Peyer's patch (tissue), 4 donors: Measurements from ENCODE around the gene SUGCT.
"Not testable (repeated sequence)": the region's sequence is repeated elsewhere in the genome, so short reads cannot be mapped to it uniquely, and the experiment has no call there.

Experiments used
- POLR2A ChIP-seq, 2 donors: fragments of 450-650 bp; IDR thresholded peaks; one replicate each; pipeline ENCODE4 v1.5.1; 2017; ENCODE audit warnings: antibody characterized with exemption in 2 of 2, mild to moderate bottlenecking in 2 of 2, moderate library complexity in 2 of 2
- TF ChIP-seq, protein P1 (sequence below), 6 experiments: fragments of 450-650 bp in 4 of 6; fragments of 200-600 bp in 2 of 6; sonication (generic) in 1 of 6; IDR thresholded peaks; one replicate each; pipeline ENCODE4 v1.5.1; 2017 to 2019; ENCODE audit warnings: antibody characterized with exemption in 6 of 6, mild to moderate bottlenecking in 3 of 6, moderate library complexity in 1 of 6

DNA sequence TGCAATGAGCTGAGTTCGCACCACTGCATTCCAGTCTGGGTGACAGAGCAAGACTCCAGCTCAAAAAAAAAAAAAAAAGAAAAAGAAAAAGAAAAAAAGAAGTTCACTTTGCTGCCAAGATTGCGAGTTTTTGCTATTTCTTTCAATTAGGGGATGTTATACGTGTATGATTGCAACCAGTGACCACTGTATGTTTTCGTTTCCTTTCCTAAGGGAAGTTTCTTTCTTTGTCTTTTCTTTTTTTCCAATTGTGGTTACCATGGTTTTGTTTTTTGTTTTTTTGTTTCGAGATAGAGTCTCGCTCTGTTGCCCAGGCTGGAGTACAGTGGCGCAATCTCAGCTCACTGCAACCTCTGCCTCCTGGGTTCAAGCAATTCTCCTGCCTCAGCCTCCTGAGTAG, 16.6 kb upstream of the SUGCT start:
- TF ChIP-seq POLR2A (IDR thresholded peaks at IDR 0.05): not testable (repeated sequence)
- TF ChIP-seq, protein P1, sequence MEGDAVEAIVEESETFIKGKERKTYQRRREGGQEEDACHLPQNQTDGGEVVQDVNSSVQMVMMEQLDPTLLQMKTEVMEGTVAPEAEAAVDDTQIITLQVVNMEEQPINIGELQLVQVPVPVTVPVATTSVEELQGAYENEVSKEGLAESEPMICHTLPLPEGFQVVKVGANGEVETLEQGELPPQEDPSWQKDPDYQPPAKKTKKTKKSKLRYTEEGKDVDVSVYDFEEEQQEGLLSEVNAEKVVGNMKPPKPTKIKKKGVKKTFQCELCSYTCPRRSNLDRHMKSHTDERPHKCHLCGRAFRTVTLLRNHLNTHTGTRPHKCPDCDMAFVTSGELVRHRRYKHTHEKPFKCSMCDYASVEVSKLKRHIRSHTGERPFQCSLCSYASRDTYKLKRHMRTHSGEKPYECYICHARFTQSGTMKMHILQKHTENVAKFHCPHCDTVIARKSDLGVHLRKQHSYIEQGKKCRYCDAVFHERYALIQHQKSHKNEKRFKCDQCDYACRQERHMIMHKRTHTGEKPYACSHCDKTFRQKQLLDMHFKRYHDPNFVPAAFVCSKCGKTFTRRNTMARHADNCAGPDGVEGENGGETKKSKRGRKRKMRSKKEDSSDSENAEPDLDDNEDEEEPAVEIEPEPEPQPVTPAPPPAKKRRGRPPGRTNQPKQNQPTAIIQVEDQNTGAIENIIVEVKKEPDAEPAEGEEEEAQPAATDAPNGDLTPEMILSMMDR (IDR thresholded peaks at IDR 0.05): not testable (repeated sequence)
